ENCODE data around the gene LIME1. TPM values are rescaled to one million over a fixed set of nuclear protein-coding genes. Genes with fewer than 3 reads are reported as not detected.

Gene LIME1
- total and polyA plus RNA-seq, 8 donors, result 3.0 to 10.8 (median 6.3) TPM

- DNase-seq, result no peak
- Histone ChIP-seq H3K4me3 (no peak overlapping the region), H3K27me3 (peaks cover 0 to 10% of the 10 kb centered on the region in 2 donors), H3K36me3 (peaks cover 0 to 29% of the 10 kb centered on the region in 2 donors), H3K4me1 (peaks cover 13 to 50% of the 10 kb centered on the region in 2 donors), H3K27ac (peak overlapping the region in 1 of 2 donors; percentile 10), H3K9me3 (no peaks in the 10 kb centered on the region)
- ATAC-seq, result peak; percentile 1
- intact Hi-C loops (cut with DNase I), result no loop called here
- TF ChIP-seq, protein P1, sequence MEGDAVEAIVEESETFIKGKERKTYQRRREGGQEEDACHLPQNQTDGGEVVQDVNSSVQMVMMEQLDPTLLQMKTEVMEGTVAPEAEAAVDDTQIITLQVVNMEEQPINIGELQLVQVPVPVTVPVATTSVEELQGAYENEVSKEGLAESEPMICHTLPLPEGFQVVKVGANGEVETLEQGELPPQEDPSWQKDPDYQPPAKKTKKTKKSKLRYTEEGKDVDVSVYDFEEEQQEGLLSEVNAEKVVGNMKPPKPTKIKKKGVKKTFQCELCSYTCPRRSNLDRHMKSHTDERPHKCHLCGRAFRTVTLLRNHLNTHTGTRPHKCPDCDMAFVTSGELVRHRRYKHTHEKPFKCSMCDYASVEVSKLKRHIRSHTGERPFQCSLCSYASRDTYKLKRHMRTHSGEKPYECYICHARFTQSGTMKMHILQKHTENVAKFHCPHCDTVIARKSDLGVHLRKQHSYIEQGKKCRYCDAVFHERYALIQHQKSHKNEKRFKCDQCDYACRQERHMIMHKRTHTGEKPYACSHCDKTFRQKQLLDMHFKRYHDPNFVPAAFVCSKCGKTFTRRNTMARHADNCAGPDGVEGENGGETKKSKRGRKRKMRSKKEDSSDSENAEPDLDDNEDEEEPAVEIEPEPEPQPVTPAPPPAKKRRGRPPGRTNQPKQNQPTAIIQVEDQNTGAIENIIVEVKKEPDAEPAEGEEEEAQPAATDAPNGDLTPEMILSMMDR (IDR thresholded peaks at IDR 0.05), result no peak
These were observed 43.9 kb upstream of the LIME1 start for GRCh38 chr20:63692436-63693082.

DNA sequence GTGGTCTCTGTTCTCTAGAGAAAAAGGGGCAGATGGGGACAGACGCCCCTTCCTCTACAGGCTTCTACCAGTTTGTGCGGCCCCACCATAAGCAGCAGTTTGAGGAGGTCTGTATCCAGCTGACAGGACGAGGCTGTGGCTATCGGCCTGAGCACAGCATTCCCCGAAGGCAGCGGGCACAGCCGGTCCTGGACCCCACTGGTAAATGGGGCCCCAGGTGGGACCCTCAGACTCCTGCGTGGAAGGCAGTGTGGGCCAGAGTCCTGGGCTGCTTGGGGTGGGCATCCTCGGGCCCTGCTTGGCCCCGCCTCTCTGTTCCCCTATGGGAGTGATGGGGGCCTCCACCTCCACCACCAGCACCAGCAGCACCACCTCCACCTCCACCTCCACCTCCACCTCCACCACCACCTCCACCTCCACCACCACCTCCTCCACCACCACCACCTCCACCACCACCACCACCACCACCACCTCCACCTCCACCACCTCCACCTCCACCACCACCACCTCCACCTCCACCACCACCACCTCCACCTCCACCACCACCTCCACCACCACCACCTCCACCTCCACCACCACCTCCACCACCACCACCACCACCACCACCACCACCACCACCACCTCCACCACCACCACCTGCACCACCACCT lies 43.3 kb upstream of the LIME1 start:
- TF ChIP-seq, protein P1 (IDR thresholded peaks at IDR 0.05), result no peak
- Histone ChIP-seq H3K36me3 (peaks cover 0 to 29% of the 10 kb centered on the region in 2 donors), H3K4me1 (peaks cover 9 to 50% of the 10 kb centered on the region in 2 donors), H3K9me3 (no peaks in the 10 kb centered on the region), H3K4me3 (no peak overlapping the region), H3K27me3 (peaks cover 0 to 10% of the 10 kb centered on the region in 2 donors), H3K27ac (peak overlapping the region in 1 of 2 donors; percentile 10)
- intact Hi-C loops (cut with DNase I), result no loop called here
- DNase-seq, result no peak
- ATAC-seq, result no peak

DNA sequence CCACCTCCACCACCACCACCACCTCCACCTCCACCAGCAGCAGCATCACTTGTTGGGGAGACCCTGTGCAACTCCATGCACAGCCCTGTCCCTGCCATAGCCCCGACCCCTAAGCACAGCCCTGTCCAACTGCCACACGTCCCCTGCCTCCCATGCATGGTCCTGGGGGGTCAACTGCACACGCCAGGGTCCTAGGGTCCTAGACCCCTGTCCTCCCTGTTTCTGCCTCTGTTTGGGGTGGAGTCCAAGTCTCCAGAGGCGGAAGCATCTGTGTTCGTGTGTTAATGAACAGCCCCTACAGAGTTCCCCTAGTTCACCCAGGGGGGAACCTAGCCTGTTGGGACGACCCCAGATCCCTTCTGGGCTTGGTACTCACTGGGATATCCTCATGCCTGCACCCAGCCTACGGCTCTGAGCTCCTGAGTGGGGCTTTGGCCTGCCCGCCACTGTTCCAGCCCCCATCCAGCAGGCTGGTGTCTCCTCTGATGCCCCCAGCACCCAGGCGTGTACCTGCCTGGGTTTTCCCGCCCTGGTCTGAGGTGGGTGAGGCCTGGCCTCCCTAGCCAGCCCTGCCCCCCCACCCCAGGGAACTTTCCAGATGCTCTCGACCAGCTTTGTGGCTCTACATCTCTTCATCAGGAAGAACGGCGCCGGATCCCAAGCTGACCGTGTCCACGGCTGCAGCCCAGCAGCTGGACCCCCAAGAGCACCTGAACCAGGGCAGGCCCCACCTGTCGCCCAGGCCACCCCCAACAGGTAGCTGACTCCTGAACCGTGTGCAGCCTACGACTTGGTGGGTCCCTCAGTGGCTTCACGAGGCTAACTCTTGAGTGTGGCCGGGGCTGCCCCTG lies 42.5 kb upstream of the LIME1 start:
- ATAC-seq, result no peak
- intact Hi-C loops (cut with DNase I), result no loop called here

DNA sequence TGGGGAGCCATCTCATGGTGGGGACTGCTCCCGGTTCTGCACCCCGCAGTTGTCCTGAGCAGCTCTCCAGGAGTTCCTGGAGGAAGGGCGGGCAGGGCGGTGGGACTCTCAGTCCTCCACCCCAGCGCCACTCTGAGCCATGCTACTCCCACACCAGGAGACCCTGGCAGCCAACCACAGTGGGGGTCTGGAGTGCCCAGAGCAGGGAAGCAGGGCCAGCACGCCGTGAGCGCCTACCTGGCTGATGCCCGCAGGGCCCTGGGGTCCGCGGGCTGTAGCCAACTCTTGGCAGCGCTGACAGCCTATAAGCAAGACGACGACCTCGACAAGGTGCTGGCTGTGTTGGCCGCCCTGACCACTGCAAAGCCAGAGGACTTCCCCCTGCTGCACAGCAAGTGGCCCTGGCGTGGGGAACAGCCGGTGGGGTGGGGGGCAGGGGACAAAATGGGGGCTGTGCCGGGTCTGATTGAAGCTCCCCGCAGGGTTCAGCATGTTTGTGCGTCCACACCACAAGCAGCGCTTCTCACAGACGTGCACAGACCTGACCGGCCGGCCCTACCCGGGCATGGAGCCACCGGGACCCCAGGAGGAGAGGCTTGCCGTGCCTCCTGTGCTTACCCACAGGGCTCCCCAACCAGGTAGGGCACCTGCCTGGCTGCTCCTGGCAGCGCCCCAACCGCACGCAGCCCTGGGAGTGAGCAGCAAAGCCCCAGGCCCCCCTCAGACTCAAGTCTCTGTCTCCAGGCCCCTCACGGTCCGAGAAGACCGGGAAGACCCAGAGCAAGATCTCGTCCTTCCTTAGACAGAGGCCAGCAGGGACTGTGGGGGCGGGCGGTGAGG lies 41.7 kb upstream of the LIME1 start:
- intact Hi-C loops (cut with DNase I), result no loop called here
- H3K4me3 ChIP-seq, result no peak overlapping the region
- H3K4me1 ChIP-seq, result peaks cover 12 to 51% of the 10 kb centered on the region in 2 donors
- no peaks in the 10 kb centered on the region for H3K9me3 ChIP-seq
- peaks cover 0 to 10% of the 10 kb centered on the region in 2 donors for H3K27me3 ChIP-seq
- TF ChIP-seq, protein P1 (IDR thresholded peaks at IDR 0.05), result no peak
- peak in 1 of 4 donors; percentile 72 for DNase-seq
- ATAC-seq, result no peak
- no peak overlapping the region for H3K27ac ChIP-seq
- peaks cover 0 to 35% of the 10 kb centered on the region in 2 donors for H3K36me3 ChIP-seq

More for the DNA sequence above, 42.5 kb upstream of the LIME1 start:
- peaks cover 0 to 10% of the 10 kb centered on the region in 2 donors for H3K27me3 ChIP-seq
- H3K36me3 ChIP-seq, result peaks cover 0 to 29% of the 10 kb centered on the region in 2 donors
- no peak overlapping the region for H3K4me3 ChIP-seq
- no peak overlapping the region for H3K27ac ChIP-seq
- H3K4me1 ChIP-seq, result peaks cover 9 to 50% of the 10 kb centered on the region in 2 donors
- H3K9me3 ChIP-seq, result no peaks in the 10 kb centered on the region
- no peak for DNase-seq
- TF ChIP-seq, protein P1 (IDR thresholded peaks at IDR 0.05), result no peak

All from left lung (tissue), 10 donors.